ENCODE data around the gene NOXA1.

Gene NOXA1

DNA sequence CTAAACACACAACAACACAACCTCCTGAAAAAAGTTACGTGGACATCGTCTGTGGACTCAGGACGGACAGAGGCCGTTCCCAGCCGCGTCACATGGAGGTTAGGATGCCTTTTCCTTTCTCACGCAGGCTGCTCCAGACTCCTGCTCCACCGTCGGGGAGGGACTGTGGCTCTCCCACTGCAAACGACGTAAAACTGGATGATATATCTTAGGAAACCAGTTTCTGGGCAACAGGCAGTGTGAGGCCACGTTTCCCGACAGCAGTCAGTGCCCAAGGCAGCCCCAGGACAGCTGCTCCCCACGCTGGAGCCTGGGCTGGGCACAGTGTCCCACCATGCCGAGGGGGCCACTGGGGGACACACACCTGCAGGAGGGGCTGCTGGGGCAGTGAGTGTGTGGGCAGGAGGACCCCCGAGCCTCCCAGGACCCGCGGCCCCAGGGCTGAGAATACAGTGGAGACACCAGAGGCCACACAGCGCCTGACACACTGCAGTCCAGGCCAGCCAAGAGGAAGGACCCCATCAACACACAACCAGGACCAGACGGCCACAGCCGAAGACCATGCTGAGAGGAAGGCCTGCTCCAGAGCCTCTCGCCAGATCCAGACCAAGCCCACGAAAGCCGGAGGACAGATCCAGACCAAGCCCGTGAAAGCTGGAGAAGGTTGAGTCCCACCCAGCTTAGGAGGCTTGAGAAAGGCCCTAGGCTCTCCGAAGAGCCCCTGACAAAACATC is 26.4 kb upstream of the NOXA1 start:
- TF ChIP-seq, protein P1, sequence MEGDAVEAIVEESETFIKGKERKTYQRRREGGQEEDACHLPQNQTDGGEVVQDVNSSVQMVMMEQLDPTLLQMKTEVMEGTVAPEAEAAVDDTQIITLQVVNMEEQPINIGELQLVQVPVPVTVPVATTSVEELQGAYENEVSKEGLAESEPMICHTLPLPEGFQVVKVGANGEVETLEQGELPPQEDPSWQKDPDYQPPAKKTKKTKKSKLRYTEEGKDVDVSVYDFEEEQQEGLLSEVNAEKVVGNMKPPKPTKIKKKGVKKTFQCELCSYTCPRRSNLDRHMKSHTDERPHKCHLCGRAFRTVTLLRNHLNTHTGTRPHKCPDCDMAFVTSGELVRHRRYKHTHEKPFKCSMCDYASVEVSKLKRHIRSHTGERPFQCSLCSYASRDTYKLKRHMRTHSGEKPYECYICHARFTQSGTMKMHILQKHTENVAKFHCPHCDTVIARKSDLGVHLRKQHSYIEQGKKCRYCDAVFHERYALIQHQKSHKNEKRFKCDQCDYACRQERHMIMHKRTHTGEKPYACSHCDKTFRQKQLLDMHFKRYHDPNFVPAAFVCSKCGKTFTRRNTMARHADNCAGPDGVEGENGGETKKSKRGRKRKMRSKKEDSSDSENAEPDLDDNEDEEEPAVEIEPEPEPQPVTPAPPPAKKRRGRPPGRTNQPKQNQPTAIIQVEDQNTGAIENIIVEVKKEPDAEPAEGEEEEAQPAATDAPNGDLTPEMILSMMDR (IDR thresholded peaks at IDR 0.05) = no peak
- DNase-seq = no peak
- Mint-ChIP-seq H3K27me3 (ENCODE audit: low read depth, poor library complexity) (peaks cover 3% of the 10 kb centered on the region), H3K36me3 (ENCODE audit: low read depth) (peaks cover 35% of the 10 kb centered on the region), H3K27ac (peak overlapping the region; percentile 39), H3K9me3 (peaks cover 40% of the 10 kb centered on the region), H3K4me1 (peaks cover 12% of the 10 kb centered on the region), H3K4me3 (no peak overlapping the region)

DNA sequence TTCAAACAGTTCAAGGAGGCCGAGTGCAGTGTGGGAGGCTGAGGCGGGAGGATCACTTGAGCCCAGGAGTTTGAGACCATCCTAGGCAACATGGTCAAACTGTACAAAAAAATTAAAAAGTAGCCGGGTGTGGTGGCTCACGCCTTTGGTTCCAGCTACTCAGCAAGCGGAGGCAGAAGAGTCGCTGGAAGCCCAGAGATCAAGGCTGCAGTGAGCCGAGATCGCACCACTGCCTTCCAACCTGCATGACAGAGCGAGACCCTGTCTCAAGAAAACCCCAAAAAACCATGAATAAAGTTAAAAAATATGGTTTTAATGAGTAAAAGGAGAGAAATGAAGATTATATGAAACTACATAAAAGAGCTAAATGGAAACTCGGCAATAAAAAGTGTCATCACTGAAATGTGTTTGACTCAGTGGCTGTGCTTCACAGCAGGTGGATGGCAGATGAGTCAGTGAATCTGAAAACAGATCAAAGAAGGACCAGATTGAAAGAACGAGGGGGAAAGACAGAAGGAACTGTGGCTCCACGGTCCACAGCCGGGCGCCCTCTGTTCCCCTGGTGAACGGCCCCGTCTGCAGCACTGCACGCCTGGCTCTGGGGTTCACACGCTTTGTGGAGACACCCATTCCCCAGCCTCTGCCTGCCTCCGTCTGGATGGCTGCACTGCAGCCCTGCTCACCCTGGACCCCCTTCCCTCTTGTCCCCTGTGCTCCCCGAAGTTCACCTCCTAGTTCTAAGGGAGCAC is 25.3 kb upstream of the NOXA1 start:
- Mint-ChIP-seq H3K27ac (no peak overlapping the region), H3K4me1 (peaks cover 19% of the 10 kb centered on the region)
- TF ChIP-seq, protein P1 (IDR thresholded peaks at IDR 0.05) = no peak

DNA sequence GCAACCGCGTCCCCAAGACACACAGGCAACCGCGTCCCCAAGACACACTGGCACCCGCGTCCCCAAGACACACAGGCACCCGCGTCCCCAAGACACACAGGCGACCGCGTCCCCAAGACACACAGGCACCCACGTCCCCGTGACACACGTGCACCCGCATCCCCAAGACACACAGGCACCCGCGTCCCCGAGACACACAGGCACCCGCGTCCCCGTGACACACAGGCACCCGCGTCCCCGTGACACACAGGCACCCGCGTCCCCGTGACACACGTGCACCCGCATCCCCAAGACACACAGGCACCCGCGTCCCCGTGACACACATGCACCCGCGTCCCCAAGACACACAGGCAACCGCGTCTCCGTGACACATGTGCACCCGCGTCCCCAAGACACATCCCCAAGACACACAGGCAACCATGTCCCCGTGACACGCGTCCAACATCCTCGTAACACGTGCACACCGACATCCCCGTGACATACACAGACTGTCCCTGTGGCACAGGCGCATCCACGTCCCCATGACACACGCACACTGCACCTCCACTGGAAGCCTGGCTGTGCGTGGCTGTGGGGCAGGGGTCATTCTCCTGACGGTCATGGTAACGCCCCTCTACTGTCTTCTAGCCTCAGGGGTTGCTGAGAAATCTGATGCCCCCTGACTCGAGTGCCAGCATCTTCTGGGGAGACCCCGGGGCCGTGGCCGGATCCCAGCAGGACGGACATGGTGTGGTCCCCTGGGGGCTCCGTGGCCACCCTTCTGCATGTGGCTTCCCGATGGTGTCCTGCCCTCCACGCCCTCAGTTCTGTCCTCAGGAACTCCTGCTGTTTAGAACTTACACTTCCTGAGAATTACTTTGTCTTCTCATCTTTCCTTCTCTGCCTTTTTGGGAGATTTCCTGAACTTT is 24.4 kb upstream of the NOXA1 start:
- TF ChIP-seq, protein P1 (IDR thresholded peaks at IDR 0.05) = no peak
- peaks cover 46% of the 10 kb centered on the region for H3K36me3 Mint-ChIP-seq (ENCODE audit: low read depth)
- H3K4me3 Mint-ChIP-seq = no peak overlapping the region
- no peak for DNase-seq
- H3K27me3 Mint-ChIP-seq (ENCODE audit: low read depth, poor library complexity) = no peaks in the 10 kb centered on the region
- H3K4me1 Mint-ChIP-seq = peaks cover 20% of the 10 kb centered on the region
- H3K9me3 Mint-ChIP-seq = peaks cover 50% of the 10 kb centered on the region
- peak overlapping the region; percentile 44 for H3K27ac Mint-ChIP-seq

More for the DNA sequence above, 25.3 kb upstream of the NOXA1 start:
- no peaks in the 10 kb centered on the region for H3K27me3 Mint-ChIP-seq (ENCODE audit: low read depth, poor library complexity)
- no peak for DNase-seq
- peaks cover 46% of the 10 kb centered on the region for H3K36me3 Mint-ChIP-seq (ENCODE audit: low read depth)
- H3K4me3 Mint-ChIP-seq = no peak overlapping the region
- peaks cover 50% of the 10 kb centered on the region for H3K9me3 Mint-ChIP-seq

DNA sequence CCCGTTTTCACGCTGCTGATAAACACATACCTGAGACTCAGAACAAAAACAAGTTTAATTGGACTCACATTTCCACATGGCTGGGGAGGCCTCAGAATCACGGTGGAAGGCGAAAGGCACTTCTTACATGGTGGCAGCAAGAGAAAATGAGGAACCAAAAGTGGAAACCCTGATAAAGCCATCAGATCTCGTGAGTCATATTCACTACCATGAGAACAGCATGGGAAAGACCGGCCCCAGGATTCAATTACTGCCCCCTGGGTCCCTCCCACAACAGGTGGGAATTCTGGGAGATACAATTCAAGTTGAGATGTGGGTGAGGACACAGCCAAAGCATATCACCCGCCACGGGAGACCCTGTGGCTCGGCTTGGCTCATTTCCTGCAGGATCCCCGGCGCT is 20.4 kb upstream of the NOXA1 start:
- Mint-ChIP-seq H3K27ac (no peak overlapping the region), H3K4me1 (peaks cover 24% of the 10 kb centered on the region), H3K9me3 (peaks cover 42% of the 10 kb centered on the region), H3K27me3 (ENCODE audit: low read depth, poor library complexity) (peaks cover 8% of the 10 kb centered on the region), H3K4me3 (no peak overlapping the region), H3K36me3 (ENCODE audit: low read depth) (peaks cover 37% of the 10 kb centered on the region)
- TF ChIP-seq, protein P1 (IDR thresholded peaks at IDR 0.05) = no peak
- DNase-seq = no peak

DNA sequence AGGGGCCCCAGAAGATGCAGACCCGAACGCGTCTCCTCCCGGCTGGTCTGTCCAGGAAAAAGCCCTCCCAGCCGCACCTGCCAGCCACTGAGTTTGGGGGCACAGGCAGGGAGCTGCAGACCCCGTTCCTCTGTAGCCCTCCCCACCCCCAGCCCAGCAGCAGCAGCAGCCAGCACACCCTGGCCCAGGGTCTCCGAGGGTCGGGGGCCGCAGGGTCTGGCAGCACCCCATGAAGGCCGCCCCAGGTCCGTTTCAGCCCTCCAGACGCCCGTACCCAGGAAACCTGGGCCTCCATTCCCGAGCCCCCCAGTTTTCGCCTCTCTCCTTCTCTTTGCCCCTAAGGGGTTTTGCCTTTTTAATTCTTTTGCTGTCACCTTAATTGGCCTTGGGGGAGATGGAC is 19.9 kb upstream of the NOXA1 start:
- Mint-ChIP-seq H3K4me1 (peaks cover 28% of the 10 kb centered on the region), H3K4me3 (no peak overlapping the region)

More for the DNA sequence above, 19.9 kb upstream of the NOXA1 start:
- TF ChIP-seq, protein P1 (IDR thresholded peaks at IDR 0.05) = no peak
- DNase-seq = no peak
- Mint-ChIP-seq H3K27me3 (ENCODE audit: low read depth, poor library complexity) (peaks cover 8% of the 10 kb centered on the region), H3K36me3 (ENCODE audit: low read depth) (peaks cover 32% of the 10 kb centered on the region), H3K27ac (no peak overlapping the region), H3K9me3 (peaks cover 37% of the 10 kb centered on the region)

Measured in nephron progenitor cell (in vitro differentiated cells).